SU-DHL-6 (cell line): ENCODE measurements around the gene TPGS1.

Experiments used
- H2AFZ ChIP-seq: fragments of 200-600 bp; sonication (generic); 2 replicates; pipeline ENCODE4 v1.6.1; 2014; ENCODE audit warnings: low read depth, mild to moderate bottlenecking, moderate library complexity, mixed read lengths, antibody characterized with exemption, low read length; ENCODE audit not compliant: severe bottlenecking
- H3F3A ChIP-seq: fragments of 200-600 bp; shearing (Covaris generic); 2 replicates; pipeline ENCODE4 v1.6.0; 2016; ENCODE audit warnings: antibody characterized with exemption, mild to moderate bottlenecking; ENCODE audit not compliant: insufficient read depth
- H3K27ac ChIP-seq: fragments of 200-600 bp; sonication (generic); 2 replicates; pipeline ENCODE4 v1.5.1; 2016; ENCODE audit warnings: low read depth, mild to moderate bottlenecking, low read length, moderate library complexity, mixed read lengths
- H3K27me3 ChIP-seq: fragments of 200-600 bp; sonication (generic), shearing (Covaris generic); 2 replicates; pipeline ENCODE4 v1.6.0; 2014; ENCODE audit warnings: mild to moderate bottlenecking, low read length
- H3K36me3 ChIP-seq: fragments of 200-600 bp; sonication (generic); 2 replicates; pipeline ENCODE4 v1.6.1; 2014; ENCODE audit warnings: mild to moderate bottlenecking, low read length, mixed read lengths
- H3K4me2 ChIP-seq: fragments of 300-600, 200-600 bp; shearing (Covaris generic), sonication (generic); 2 replicates; pipeline ENCODE4 v1.6.0; 2014; ENCODE audit warnings: low read length, low read depth, mild to moderate bottlenecking; ENCODE audit not compliant: poor library complexity, severe bottlenecking
- H3K4me3 ChIP-seq: fragments of 200-600 bp; sonication (generic); 2 replicates; pipeline ENCODE4 v1.5.1; 2014; ENCODE audit warnings: antibody characterized with exemption, low read length, mild to moderate bottlenecking, mixed read lengths; ENCODE audit not compliant: insufficient read depth, poor library complexity, severe bottlenecking
- H3K79me2 ChIP-seq: fragments of 200-600 bp; sonication (generic); 2 replicates; pipeline ENCODE4 v1.6.1; 2014; ENCODE audit warnings: mild to moderate bottlenecking, low read length, moderate library complexity; ENCODE audit not compliant: insufficient read depth
- H3K9ac ChIP-seq: fragments of 200-600 bp; sonication (generic); 2 replicates; pipeline ENCODE4 v1.7.0; 2014; ENCODE audit warnings: mild to moderate bottlenecking, low read length
- H3K9me2 ChIP-seq: fragments of 200-600 bp; sonication (generic); replicated peaks from 2 replicates; pipeline ENCODE4 v1.6.1; 2014; ENCODE audit warnings: low read length; ENCODE audit not compliant: insufficient read depth
- H3K9me3 ChIP-seq: fragments of 200-600 bp; sonication (generic); 2 replicates; pipeline ENCODE4 v1.6.1; 2014; ENCODE audit warnings: low read length, mixed read lengths; ENCODE audit not compliant: insufficient read depth
- H4K20me1 ChIP-seq: fragments of 200-600 bp; sonication (generic); 2 replicates; pipeline ENCODE4 v1.6.1; 2014; ENCODE audit warnings: low read depth, mild to moderate bottlenecking, antibody characterized with exemption, low read length, moderate library complexity, mixed read lengths
- EZH2phosphoT487 ChIP-seq: fragments of 200-600 bp; sonication (generic), shearing (Covaris generic); conservative IDR thresholded peaks from 2 replicates; pipeline ENCODE4 v1.6.1; 2018; ENCODE audit warnings: mild to moderate bottlenecking, antibody characterized with exemption, low read length, moderate library complexity, mixed read lengths
- TF ChIP-seq, protein P1 (sequence below): fragments of 200-600 bp; sonication (generic); IDR thresholded peaks from one replicate; pipeline ENCODE4 v1.5.1; 2017; ENCODE audit warnings: antibody characterized with exemption, mild to moderate bottlenecking, low read length, moderate library complexity; ENCODE audit not compliant: insufficient read depth, poor library complexity, severe bottlenecking

Gene TPGS1

DNA sequence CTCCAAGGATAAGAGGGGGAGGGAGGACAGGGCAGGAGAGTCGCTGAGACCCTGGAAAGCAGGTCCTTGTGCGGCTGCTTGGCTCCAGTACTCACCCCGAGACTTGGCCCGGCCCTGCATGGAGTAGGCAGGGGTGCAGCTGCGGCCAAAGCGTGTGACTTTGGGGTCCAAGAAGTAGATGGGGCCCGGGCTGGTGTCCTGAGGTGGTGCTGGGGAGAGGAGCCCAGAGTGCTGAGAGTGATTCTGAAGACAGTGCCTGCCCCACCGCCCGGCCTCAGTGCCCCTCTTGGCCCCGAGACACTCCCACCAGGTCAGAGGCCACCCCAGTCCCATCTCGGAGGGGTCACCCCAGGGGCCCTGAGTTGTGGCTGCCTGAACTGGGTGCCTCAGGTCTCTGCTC lies 39.7 kb upstream of the TPGS1 start:
- H3K27ac ChIP-seq = no peak overlapping the region
- no peak overlapping the region for H3K4me2 ChIP-seq
- H3K4me3 ChIP-seq = no peak overlapping the region
- no peaks in the 10 kb centered on the region for H3K9me3 ChIP-seq
- no peak for TF ChIP-seq EZH2phosphoT487
- TF ChIP-seq, protein P1, sequence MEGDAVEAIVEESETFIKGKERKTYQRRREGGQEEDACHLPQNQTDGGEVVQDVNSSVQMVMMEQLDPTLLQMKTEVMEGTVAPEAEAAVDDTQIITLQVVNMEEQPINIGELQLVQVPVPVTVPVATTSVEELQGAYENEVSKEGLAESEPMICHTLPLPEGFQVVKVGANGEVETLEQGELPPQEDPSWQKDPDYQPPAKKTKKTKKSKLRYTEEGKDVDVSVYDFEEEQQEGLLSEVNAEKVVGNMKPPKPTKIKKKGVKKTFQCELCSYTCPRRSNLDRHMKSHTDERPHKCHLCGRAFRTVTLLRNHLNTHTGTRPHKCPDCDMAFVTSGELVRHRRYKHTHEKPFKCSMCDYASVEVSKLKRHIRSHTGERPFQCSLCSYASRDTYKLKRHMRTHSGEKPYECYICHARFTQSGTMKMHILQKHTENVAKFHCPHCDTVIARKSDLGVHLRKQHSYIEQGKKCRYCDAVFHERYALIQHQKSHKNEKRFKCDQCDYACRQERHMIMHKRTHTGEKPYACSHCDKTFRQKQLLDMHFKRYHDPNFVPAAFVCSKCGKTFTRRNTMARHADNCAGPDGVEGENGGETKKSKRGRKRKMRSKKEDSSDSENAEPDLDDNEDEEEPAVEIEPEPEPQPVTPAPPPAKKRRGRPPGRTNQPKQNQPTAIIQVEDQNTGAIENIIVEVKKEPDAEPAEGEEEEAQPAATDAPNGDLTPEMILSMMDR = no peak
- no peaks in the 10 kb centered on the region for H4K20me1 ChIP-seq
- no peaks in the 10 kb centered on the region for H3K27me3 ChIP-seq
- H3K9ac ChIP-seq = no peak overlapping the region
- H3K79me2 ChIP-seq = no peaks in the 10 kb centered on the region
- H3K36me3 ChIP-seq = no peaks in the 10 kb centered on the region
- no peaks in the 10 kb centered on the region for H3F3A ChIP-seq
- H2AFZ ChIP-seq = no peak overlapping the region
- H3K9me2 ChIP-seq = no peaks in the 10 kb centered on the region

DNA sequence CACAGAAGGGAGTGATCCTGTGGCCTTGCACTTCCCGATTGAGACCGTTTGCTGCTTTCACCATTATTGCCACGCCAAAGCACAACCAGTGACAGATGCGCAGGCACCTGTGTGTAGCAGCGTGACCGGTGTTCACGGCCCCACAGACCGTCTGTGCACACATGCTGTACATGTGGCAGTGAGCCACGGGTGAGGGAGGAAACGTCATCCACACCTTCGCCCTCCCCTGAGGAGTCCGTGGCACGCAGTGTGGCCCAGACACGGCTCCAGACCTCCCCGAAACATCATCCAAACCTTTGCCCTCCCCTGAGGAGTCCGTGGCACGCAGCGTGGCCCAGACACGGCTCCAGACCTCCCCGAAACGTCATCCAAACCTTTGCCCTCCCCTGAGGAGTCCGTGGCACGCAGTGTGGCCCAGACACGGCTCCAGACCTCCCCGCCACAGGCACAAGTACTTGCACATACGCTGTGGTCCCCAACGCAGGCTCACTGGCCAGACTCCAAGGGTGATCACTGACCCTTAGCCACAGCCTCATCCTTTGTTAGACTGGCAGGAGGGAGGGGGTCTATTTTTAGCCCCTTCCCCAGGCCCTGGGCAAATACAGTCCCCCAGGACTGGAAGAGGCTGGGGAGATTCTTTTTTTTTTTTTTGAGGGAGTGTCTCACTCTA lies 38.6 kb upstream of the TPGS1 start:
- no peaks in the 10 kb centered on the region for H3K9me2 ChIP-seq
- no peak overlapping the region for H3K4me2 ChIP-seq

DNA sequence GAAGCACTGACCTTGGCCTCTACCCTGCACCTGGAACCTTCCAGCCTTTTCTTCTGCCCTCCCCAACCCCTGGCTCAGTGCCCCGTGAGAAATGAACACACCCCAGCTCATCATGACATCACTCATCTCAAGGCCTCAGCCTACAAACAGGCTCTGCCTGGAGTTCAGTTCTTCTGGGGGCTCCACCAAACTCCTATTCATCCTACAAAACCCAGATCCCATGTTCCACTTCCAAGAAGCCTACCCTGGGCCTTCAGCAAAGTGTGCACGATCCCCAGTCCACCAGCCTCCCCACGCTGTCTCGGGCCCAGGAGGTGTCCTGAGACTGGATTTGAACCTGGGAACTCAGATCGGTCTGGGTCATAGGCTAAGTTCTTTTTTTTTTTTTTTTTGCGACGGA lies 37.5 kb upstream of the TPGS1 start:
- no peak for TF ChIP-seq EZH2phosphoT487
- TF ChIP-seq, protein P1 = no peak
- Histone ChIP-seq H3K4me2 (no peak overlapping the region), H3K9me3 (no peaks in the 10 kb centered on the region), H3K27me3 (no peaks in the 10 kb centered on the region), H4K20me1 (no peaks in the 10 kb centered on the region), H3K9ac (no peak overlapping the region), H3K9me2 (no peaks in the 10 kb centered on the region), H3K36me3 (no peaks in the 10 kb centered on the region), H3K79me2 (no peaks in the 10 kb centered on the region), H3K4me3 (no peak overlapping the region), H3F3A (no peaks in the 10 kb centered on the region), H2AFZ (no peak overlapping the region), H3K27ac (no peak overlapping the region)

More for the DNA sequence above, 38.6 kb upstream of the TPGS1 start:
- Histone ChIP-seq H3K79me2 (no peaks in the 10 kb centered on the region), H3K27me3 (no peaks in the 10 kb centered on the region), H4K20me1 (no peaks in the 10 kb centered on the region), H3K36me3 (no peaks in the 10 kb centered on the region), H2AFZ (no peak overlapping the region), H3K9me3 (no peaks in the 10 kb centered on the region), H3K9ac (no peak overlapping the region), H3F3A (no peaks in the 10 kb centered on the region), H3K4me3 (no peak overlapping the region), H3K27ac (no peak overlapping the region)
- TF ChIP-seq, protein P1 = no peak
- no peak for TF ChIP-seq EZH2phosphoT487
